NCI-H2107 treated with DMSO at 0.1 percent for 48 hours (cell line): Measurements from ENCODE around the gene PA2G4.
"Not testable (repeated sequence)": the region's sequence is repeated elsewhere in the genome, so short reads cannot be mapped to it uniquely, and the experiment has no call there.

ENCODE experiments used
- DNase-seq: peaks from one replicate; lab custom pipeline; 2025; ENCODE audit not compliant: unreplicated experiment; lab: John Stamatoyannopoulos, UW

Gene PA2G4

GRCh38 chr12:56099787-56100186 is 4.6 kb upstream of the PA2G4 start:
- DNase-seq = no peak

- no peak for DNase-seq
Observed at GRCh38 chr12:56101045-56101444, 3.3 kb upstream of the PA2G4 start.

GRCh38 chr12:56102683-56103065 is 1.7 kb upstream of the PA2G4 start:
- DNase-seq = no peak

- no peak for DNase-seq
Observed at GRCh38 chr12:56103066-56103711, 1.2 kb upstream of the PA2G4 start.

- DNase-seq = no peak
Observed at GRCh38 chr12:56103823-56104108, 593 bp upstream of the PA2G4 start.

GRCh38 chr12:56104815-56105608 is 653 bp downstream of the PA2G4 start:
- no peak for DNase-seq

- DNase-seq = no peak
Observed at GRCh38 chr12:56105609-56105902, 1.2 kb downstream of the PA2G4 start.

- no peak for DNase-seq
Observed at GRCh38 chr12:56107242-56107641, 2.9 kb downstream of the PA2G4 start.

- no peak for DNase-seq
Observed at GRCh38 chr12:56110571-56110970, 6.2 kb downstream of the PA2G4 start.

- no peak for DNase-seq
Observed at GRCh38 chr12:56114084-56114483, 9.7 kb downstream of the PA2G4 start.

- DNase-seq = no peak
Observed at GRCh38 chr12:56115329-56115728, 11.0 kb downstream of the PA2G4 start.

- DNase-seq = peak; percentile 96
Observed at GRCh38 chr12:56116267-56117081, 12.1 kb downstream of the PA2G4 start, which contains the start of gene RPL41. RPL41 (plus strand) TSS chr12:56116633.

- DNase-seq = not testable (repeated sequence)
Observed at GRCh38 chr12:56117082-56117706, 12.8 kb downstream of the PA2G4 start.

GRCh38 chr12:56117778-56118687 is 13.7 kb downstream of the PA2G4 start, which contains the start of gene ZC3H10:
ZC3H10 (plus strand) TSS chr12:56118266; CDS start chr12:56120563, 2,297 bp downstream.
- peak; percentile 98 for DNase-seq

GRCh38 chr12:56118688-56119357 is 14.5 kb downstream of the PA2G4 start:
- no peak for DNase-seq

- DNase-seq = peak; percentile 68
Observed at GRCh38 chr12:56119361-56119796, 15.0 kb downstream of the PA2G4 start.

- no peak for DNase-seq
Observed at GRCh38 chr12:56120158-56120846, 15.9 kb downstream of the PA2G4 start.

- no peak for DNase-seq
Observed at GRCh38 chr12:56121204-56121870, 17.0 kb downstream of the PA2G4 start.

GRCh38 chr12:56122637-56123036 is 18.3 kb downstream of the PA2G4 start:
- no peak for DNase-seq
